GM19238 (cell line): Measurements from ENCODE around the gene SPIRE1.
"Not testable (repeated sequence)": the region's sequence is repeated elsewhere in the genome, so short reads cannot be mapped to it uniquely, and the experiment has no call there.

ENCODE experiments used
- DNase-seq: peaks from one replicate; pipeline ENCODE4 v3.0.0; 2011; ENCODE audit warnings: low spot score; ENCODE audit not compliant: insufficient read length

SPIRE1 gene

GRCh38 chr18:12421732-12422131 lies 236.2 kb downstream of the SPIRE1 start:
- DNase-seq = no peak

DNA sequence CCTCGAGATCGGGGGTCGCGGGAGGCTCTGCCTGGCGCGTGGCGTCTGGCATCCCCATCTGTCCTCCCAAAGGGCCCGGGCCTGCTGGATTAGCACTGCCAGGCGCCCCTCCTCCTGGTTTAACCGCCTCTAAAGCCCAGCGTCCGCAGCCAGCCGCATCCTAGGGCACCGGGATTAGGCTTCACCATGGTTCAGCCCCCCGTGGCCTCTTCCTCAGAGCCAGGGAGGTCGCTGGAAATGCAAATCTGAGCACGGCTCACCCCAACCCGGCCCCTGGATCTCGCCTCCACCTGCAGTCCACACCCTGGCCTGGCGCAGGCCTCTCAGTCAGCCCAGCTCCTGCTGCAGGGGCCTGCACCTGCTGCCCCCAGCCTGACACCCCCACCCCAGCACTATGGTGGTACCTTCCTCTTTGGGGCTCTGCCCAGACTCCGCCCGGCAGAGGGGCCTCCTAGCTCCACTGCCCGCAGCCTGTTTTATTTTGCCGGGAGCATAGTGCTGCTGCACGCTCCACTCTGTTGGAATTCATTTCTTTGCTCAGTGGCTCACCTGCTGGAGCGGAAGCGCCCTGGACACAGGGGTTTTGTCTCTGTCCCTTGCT lies 237.0 kb downstream of the SPIRE1 start:
- DNase-seq = no peak

DNA sequence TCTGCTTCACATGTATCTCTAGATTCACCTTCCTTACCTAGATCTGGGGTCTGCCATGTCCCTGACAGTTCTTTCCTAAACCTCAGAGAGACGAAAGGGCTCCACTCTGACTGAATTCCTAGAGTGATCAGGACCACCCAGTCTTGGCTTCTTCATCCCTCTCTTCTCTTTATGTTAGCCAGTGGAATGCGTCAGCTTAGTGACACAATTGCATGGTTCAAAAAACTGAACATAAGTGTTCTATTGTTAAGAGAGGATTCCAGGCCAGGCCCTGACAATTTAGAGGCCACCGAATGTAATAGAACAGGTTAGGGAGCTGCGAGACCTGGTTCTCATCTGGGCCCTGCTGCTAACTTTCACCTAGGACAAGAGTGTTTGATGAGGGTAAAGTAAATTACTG lies 240.2 kb downstream of the SPIRE1 start:
- DNase-seq = no peak

- no peak for DNase-seq
These were observed 241.7 kb downstream of the SPIRE1 start for GRCh38 chr18:12416098-12416729.

DNA sequence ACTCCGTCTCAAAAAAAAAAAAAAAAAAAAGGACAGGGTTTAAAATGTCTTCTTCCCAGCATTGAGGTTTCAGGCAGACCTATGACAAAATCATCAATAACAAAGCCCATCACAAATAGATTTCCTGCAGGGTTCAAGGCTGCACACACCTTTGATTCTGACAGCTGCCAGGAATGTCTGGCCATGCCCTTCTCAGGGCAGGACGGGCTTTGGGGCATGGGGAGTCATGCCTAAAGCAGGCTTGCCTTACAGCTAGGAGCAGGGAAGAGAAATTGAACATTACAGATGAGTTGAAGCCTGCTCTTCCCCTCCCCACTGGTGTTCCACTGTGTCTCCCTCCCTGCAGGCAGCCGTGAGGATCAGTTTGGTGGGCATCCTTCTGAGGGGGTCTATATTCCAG lies 246.5 kb downstream of the SPIRE1 start:
- no peak for DNase-seq

DNA sequence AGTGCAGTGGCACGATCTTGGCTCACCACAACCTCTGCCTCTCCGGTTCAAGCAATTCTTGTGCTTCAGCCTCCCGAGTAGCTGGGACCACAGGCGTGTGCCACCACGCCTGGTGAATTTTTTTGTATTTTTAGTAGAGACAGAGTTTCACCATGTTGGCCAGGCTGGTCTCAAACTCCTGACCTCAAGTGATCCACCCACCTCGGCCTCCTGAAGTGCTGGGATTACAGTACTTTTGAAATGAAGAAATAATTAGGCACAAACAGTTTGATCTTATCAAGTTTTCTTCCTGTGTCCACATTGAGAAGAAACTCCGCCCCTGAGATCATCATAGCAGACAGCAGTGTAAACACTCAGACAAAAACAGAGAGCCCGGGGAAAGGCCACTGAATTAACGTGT lies 247.2 kb downstream of the SPIRE1 start:
- DNase-seq = not testable (repeated sequence)

DNA sequence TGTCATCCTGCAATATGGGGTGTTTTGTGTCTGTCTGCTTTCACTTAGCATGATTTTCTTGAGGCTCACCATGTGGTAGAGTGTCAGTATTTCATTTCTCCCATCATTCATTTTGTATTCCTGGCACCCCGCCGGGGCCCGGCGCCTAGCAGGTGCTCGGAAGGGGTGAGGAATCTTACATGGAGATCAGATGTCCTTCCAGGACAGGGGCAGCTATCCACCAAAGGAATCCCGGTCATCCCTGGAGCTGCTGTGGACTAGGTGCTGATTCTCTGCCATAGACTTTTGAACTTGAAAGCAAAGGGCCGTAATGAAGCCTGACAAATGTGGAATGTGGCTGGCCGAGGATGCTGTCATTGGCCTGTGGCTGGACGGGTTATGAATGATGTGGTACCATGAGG lies 247.8 kb downstream of the SPIRE1 start:
- no peak for DNase-seq

DNA sequence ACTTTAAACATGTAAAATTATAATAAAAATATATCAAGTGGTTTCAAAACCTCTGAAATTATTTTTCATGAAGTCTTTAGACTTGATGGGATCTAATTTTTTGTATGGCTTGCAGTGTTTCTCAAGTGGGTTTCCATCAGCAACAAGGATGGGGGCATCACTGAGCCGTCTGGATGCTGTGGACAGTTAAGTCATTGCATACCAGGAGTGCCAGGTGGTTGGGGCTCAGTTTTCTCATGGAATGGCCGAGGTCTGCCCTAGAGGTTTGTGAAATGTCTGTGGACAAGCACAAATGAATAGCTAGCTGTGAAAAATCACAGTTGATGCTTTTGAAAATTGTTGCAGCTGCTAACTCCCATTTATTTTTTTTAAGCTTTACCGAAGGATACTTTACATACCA lies 248.4 kb downstream of the SPIRE1 start:
- DNase-seq = no peak

DNA sequence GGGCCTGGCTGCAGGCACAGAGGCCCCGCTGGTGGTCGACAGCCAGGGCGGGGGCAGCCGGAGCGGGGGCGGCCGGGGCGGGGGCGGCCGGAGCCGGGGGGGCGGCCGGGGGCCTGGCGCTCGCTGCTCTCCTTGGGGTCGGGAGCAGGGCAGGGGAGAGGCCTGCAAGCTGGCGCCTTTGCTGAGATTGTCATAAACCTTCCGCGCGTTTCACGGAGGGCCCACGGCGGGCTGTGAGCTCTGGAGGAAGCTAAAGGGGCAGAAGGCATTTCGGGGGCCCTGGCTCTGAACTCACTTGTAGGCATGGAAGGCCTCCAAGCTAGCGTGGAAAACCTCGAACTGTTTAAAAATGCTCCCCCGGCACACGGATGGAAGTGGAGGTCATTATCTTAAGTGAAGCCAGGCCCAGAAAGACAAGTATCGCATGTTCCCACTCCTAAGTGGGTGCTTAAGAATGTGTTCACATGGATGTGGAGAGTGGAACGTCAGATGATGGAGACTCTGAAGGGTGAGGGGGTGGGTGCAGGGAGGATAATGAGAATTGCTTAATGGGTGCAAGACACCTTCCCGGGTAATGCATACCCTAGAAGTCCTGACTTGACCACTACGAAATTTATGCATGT lies 249.5 kb downstream of the SPIRE1 start:
- DNase-seq = no peak

- DNase-seq = no peak
These were observed 251.4 kb downstream of the SPIRE1 start for GRCh38 chr18:12406371-12407111.

GRCh38 chr18:12405066-12405465 lies 252.8 kb downstream of the SPIRE1 start:
- DNase-seq = no peak

- no peak for DNase-seq
These were observed 254.1 kb downstream of the SPIRE1 start for GRCh38 chr18:12403601-12404506.

DNA sequence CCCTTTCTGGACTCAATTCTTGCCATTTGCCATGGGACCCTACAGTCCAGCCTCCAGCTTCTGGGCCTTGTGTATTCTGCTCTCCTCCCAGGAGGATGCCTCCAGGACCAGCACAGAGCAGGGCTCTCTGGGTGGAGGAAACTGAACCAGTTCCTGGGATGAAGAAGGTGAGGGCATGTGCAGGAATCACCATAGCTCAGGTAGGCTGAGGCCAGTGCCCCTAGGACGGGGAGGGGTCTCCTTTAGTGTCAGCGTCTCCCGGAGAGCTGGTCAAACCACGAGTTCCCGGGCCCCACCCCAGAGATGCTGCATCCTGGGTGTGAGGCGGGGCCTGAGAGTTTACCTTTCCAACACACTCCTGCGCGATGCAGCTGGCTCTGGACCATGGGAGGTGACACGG lies 256.0 kb downstream of the SPIRE1 start:
- DNase-seq = no peak

- no peak for DNase-seq
These were observed 258.7 kb downstream of the SPIRE1 start for GRCh38 chr18:12399231-12399630.

DNA sequence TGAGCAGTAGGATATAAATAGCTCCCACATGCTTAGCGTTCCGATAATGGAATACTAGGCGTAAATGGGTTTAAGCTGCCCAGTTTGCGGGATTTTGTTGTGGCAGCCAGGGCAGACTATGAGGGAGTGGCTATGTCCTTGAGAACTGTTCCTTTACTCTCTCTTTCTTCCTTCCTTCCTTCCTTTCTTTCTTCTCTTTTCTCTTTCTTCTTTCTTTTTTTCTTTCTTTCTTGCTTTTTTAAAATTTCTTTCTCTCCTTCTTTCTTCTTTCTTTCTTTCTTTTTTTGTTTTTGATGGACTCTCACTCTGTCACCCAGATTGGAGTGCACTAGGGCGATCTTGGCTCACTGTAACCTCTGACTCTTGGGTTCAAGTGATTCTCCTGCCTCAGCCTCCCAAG lies 259.3 kb downstream of the SPIRE1 start:
- no peak for DNase-seq

DNA sequence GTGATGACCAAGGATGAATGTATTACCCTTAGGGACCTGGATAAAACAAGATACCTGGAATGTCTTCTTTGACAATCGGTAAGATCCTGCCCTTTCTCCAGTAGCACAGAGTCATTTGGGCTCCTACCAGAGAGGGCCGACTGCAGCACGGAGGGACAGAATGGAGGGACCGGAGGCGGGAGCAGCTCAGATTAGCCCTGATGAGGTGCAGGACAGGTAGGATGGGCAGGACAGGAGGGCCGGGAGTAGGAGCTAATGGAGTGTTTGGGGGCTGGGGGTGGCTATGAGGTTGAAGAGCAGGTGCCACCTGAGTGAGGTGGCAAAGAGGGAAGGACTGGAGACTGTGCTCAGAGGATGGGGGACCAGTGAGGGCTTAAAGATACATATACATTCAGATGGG lies 260.1 kb downstream of the SPIRE1 start:
- DNase-seq = no peak

GRCh38 chr18:12397254-12397653 lies 260.7 kb downstream of the SPIRE1 start:
- DNase-seq = no peak
